HEK293 (cell line): ENCODE results near the gene DHX32.

Experiments used
- CTCF ChIA-PET: fragments of 350-600 bp; formaldehyde crosslinking; extraction: SDS; loops from one replicate; lab custom pipeline; 2021; ENCODE audit warnings: antibody characterized with exemption; lab: Yijun Ruan, JAX
- POLR2A ChIA-PET: fragments of 300-600 bp; formaldehyde crosslinking; extraction: SDS; loops from one replicate; lab custom pipeline; 2020; ENCODE audit warnings: antibody characterized with exemption, inconsistent platforms; lab: Yijun Ruan, JAX
- H3K27ac ChIP-seq: fragments of 200-500 bp; sonication (Bioruptor generic); 2 replicates; pipeline ENCODE4 v1.5.1; 2014; ENCODE audit warnings: low read depth, low read length, control low read depth, inconsistent platforms; ENCODE audit errors: extremely low read depth
- H3K36me3 ChIP-seq, 2 experiments: fragments of 200-500 bp in 1 of 2; sonication (Bioruptor generic) in 1 of 2; 1 replicate in 1 of 2; 2 replicates in 1 of 2; pipeline ENCODE4 v1.5.1; 2014 to 2017; ENCODE audit warnings: inconsistent platforms in 2 of 2, low read length in 2 of 2; ENCODE audit not compliant: control insufficient read depth in 2 of 2, insufficient read depth in 1 of 2
- H3K4me1 ChIP-seq: fragments of 200-500 bp; sonication (Bioruptor generic); 2 replicates; pipeline ENCODE4 v1.5.1; 2014; ENCODE audit warnings: mild to moderate bottlenecking, low read length, inconsistent platforms; ENCODE audit not compliant: control insufficient read depth, insufficient read depth
- H3K4me3 ChIP-seq: 2 replicates; pipeline ENCODE4 v1.5.1; 2011; ENCODE audit warnings: low read depth, mild to moderate bottlenecking, control low read depth, low read length, moderate library complexity
- H3K9me3 ChIP-seq: fragments of 200-500 bp; sonication (Bioruptor generic); 2 replicates; pipeline ENCODE4 v1.5.1; 2014; ENCODE audit warnings: low read depth, low read length, inconsistent platforms; ENCODE audit not compliant: control insufficient read depth, insufficient read depth
- ATF2 ChIP-seq: fragments of 450-650 bp; formaldehyde crosslinking; IDR thresholded peaks from 2 replicates; pipeline ENCODE4 v1.5.1; 2016; ENCODE audit warnings: missing biosample characterization, missing genetic modification characterization, low read depth
- INSM2 ChIP-seq: fragments of 450-650 bp; formaldehyde crosslinking; IDR thresholded peaks from 2 replicates; pipeline ENCODE4 v1.5.1; 2016; ENCODE audit warnings: missing biosample characterization, missing genetic modification characterization
- MZF1 ChIP-seq: fragments of 450-650 bp; formaldehyde crosslinking; IDR thresholded peaks from 2 replicates; pipeline ENCODE4 v1.5.1; 2017; ENCODE audit warnings: missing biosample characterization, missing genetic modification characterization, borderline replicate concordance
- OVOL3 ChIP-seq: fragments of 450-650 bp; formaldehyde crosslinking; IDR thresholded peaks from 2 replicates; pipeline ENCODE4 v1.5.1; 2016; ENCODE audit warnings: missing biosample characterization, missing genetic modification characterization
- PRDM1 ChIP-seq: fragments of 450-650 bp; formaldehyde crosslinking; IDR thresholded peaks from 2 replicates; pipeline ENCODE4; 2016; ENCODE audit warnings: missing biosample characterization, missing genetic modification characterization
- ZBTB17 ChIP-seq: fragments of 450-650 bp; formaldehyde crosslinking; IDR thresholded peaks from 2 replicates; pipeline ENCODE4 v1.5.1; 2016; ENCODE audit warnings: missing biosample characterization, missing genetic modification characterization
- ZBTB21 ChIP-seq: fragments of 450-650 bp; formaldehyde crosslinking; IDR thresholded peaks from 2 replicates; pipeline ENCODE4 v1.5.1; 2017; ENCODE audit warnings: missing biosample characterization, missing genetic modification characterization
- ZNF140 ChIP-seq: fragments of 450-650 bp; formaldehyde crosslinking; IDR thresholded peaks from 2 replicates; pipeline ENCODE4 v1.5.1; 2016; ENCODE audit warnings: missing biosample characterization, missing genetic modification characterization
- ZNF223 ChIP-seq: fragments of 450-650 bp; formaldehyde crosslinking; IDR thresholded peaks from 2 replicates; pipeline ENCODE4 v1.5.1; 2016; ENCODE audit warnings: missing biosample characterization, missing genetic modification characterization
- ZNF280D ChIP-seq: fragments of 450-650 bp; formaldehyde crosslinking; IDR thresholded peaks from 2 replicates; pipeline ENCODE4 v1.5.1; 2016; ENCODE audit warnings: missing biosample characterization, missing genetic modification characterization
- ZNF394 ChIP-seq: fragments of 450-650 bp; formaldehyde crosslinking; IDR thresholded peaks from 2 replicates; pipeline ENCODE4 v1.5.1; 2016; ENCODE audit warnings: missing biosample characterization, missing genetic modification characterization, mild to moderate bottlenecking, moderate library complexity, borderline replicate concordance
- ZNF449 ChIP-seq: fragments of 450-650 bp; formaldehyde crosslinking; IDR thresholded peaks from 2 replicates; pipeline ENCODE4 v1.5.1; 2017; ENCODE audit warnings: missing biosample characterization, mild to moderate bottlenecking, missing genetic modification characterization, moderate library complexity
- ZNF514 ChIP-seq: fragments of 450-650 bp; formaldehyde crosslinking; IDR thresholded peaks from 2 replicates; pipeline ENCODE4 v1.5.1; 2016; ENCODE audit warnings: missing biosample characterization, missing genetic modification characterization
- ZNF558 ChIP-seq: fragments of 450-650 bp; formaldehyde crosslinking; IDR thresholded peaks from 2 replicates; pipeline ENCODE4 v1.5.1; 2016; ENCODE audit warnings: missing biosample characterization, missing genetic modification characterization
- ZNF561 ChIP-seq: fragments of 450-650 bp; IDR thresholded peaks from 2 replicates; pipeline ENCODE4 v1.5.1; 2018; ENCODE audit warnings: missing biosample characterization, missing genetic modification characterization, borderline replicate concordance
- ZNF629 ChIP-seq: fragments of 450-650 bp; formaldehyde crosslinking; IDR thresholded peaks from 2 replicates; pipeline ENCODE4 v1.5.1; 2017; ENCODE audit warnings: missing biosample characterization, missing genetic modification characterization
- ZNF768 ChIP-seq: fragments of 450-650 bp; formaldehyde crosslinking; IDR thresholded peaks from 2 replicates; pipeline ENCODE4 v1.5.1; 2018; ENCODE audit warnings: missing biosample characterization, mild to moderate bottlenecking, missing genetic modification characterization
- ZSCAN5A ChIP-seq: fragments of 450-650 bp; formaldehyde crosslinking; IDR thresholded peaks from 2 replicates; pipeline ENCODE4 v1.5.1; 2016; ENCODE audit warnings: missing biosample characterization, missing genetic modification characterization

DHX32 gene

GRCh38 chr10:125828311-125828710 lies 52.8 kb downstream of the DHX32 start:
- POLR2A ChIA-PET: no interaction called here
- Histone ChIP-seq H3K4me1 (peaks cover 10% of the 10 kb centered on the region; the same call in 1 of the 2 replicates), H3K36me3 (peaks cover 53 to 86% of the 10 kb centered on the region in 2 experiments)
- TF ChIP-seq ZNF629 (tag by site-specific recombination) (0 out of 2 replicates have a peak, but pooled peaks have one; percentile 37), ZNF558 (tag by site-specific recombination) (no peak), ZNF768 (tag by site-specific recombination) (no peak), ZNF449 (tag by site-specific recombination) (no peak), ZSCAN5A (tag by site-specific recombination) (no peak), OVOL3 (tag by site-specific recombination) (no peak), ZNF140 (tag by site-specific recombination) (no peak), ZBTB17 (tag by site-specific recombination) (no peak), ATF2 (tag by site-specific recombination) (peak; percentile 66; the same call in 1 of the 2 replicates), MZF1 (tag by site-specific recombination) (no peak), ZBTB21 (tag by site-specific recombination) (no peak), ZNF514 (tag by site-specific recombination) (no peak), ZNF223 (tag by site-specific recombination) (no peak)
- TF ChIP-seq, all 188 proteins: peak for 2
- no peak overlapping the region for H3K4me3 ChIP-seq
- no peak overlapping the region for H3K27ac ChIP-seq
- CTCF ChIA-PET: no interaction called here
- H3K9me3 ChIP-seq: no peaks in the 10 kb centered on the region

- Histone ChIP-seq H3K4me3 (no peak overlapping the region), H3K27ac (no peak overlapping the region), H3K9me3 (no peaks in the 10 kb centered on the region)
- CTCF ChIA-PET: no interaction called here
- no peak for TF ChIP-seq ZBTB21 (tag by site-specific recombination)
- TF ChIP-seq, all 188 proteins: peak for 0
- POLR2A ChIA-PET: no interaction called here
- Histone ChIP-seq H3K4me1 (peaks cover 10% of the 10 kb centered on the region; the same call in 1 of the 2 replicates), H3K36me3 (peaks cover 41 to 74% of the 10 kb centered on the region in 2 experiments)
These were observed 54.0 kb downstream of the DHX32 start for GRCh38 chr10:125827133-125827532.

GRCh38 chr10:125824736-125825135 lies 56.4 kb downstream of the DHX32 start:
- Histone ChIP-seq H3K36me3 (peaks cover 23 to 52% of the 10 kb centered on the region in 2 experiments), H3K4me1 (peaks cover 10% of the 10 kb centered on the region; the same call in 1 of the 2 replicates), H3K27ac (no peak overlapping the region), H3K9me3 (no peaks in the 10 kb centered on the region), H3K4me3 (peak overlapping the region; percentile 89)
- CTCF ChIA-PET: no interaction called here
- POLR2A ChIA-PET: no interaction called here
- no peak for TF ChIP-seq ZNF280D
- 0 out of 2 replicates have a peak, but pooled peaks have one; percentile 12 for TF ChIP-seq INSM2
- peak; percentile 23; the same call in 1 of the 2 replicates for TF ChIP-seq ZNF394
- no peak for TF ChIP-seq ZNF561 (tag by site-specific recombination)
- TF ChIP-seq PRDM1: peak; percentile 16; the same call in 1 of the 2 replicates
